GM20000 (cell line): ENCODE measurements around the gene PHACTR2.

ENCODE experiments used
- DNase-seq: peaks from one replicate; pipeline ENCODE4 v3.0.0; 2012; ENCODE audit warnings: low spot score
- TF ChIP-seq, protein P1 (sequence below): IDR thresholded peaks from 2 replicates; pipeline ENCODE4 v1.5.1; 2012; ENCODE audit warnings: mild to moderate bottlenecking, control low read depth; ENCODE audit errors: extremely low read depth, missing control alignments

PHACTR2 gene

GRCh38 chr6:143742955-143743255, 65.1 kb downstream of the PHACTR2 start:
- TF ChIP-seq, protein P1, sequence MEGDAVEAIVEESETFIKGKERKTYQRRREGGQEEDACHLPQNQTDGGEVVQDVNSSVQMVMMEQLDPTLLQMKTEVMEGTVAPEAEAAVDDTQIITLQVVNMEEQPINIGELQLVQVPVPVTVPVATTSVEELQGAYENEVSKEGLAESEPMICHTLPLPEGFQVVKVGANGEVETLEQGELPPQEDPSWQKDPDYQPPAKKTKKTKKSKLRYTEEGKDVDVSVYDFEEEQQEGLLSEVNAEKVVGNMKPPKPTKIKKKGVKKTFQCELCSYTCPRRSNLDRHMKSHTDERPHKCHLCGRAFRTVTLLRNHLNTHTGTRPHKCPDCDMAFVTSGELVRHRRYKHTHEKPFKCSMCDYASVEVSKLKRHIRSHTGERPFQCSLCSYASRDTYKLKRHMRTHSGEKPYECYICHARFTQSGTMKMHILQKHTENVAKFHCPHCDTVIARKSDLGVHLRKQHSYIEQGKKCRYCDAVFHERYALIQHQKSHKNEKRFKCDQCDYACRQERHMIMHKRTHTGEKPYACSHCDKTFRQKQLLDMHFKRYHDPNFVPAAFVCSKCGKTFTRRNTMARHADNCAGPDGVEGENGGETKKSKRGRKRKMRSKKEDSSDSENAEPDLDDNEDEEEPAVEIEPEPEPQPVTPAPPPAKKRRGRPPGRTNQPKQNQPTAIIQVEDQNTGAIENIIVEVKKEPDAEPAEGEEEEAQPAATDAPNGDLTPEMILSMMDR, result no peak
- DNase-seq, result no peak

- no peak for DNase-seq
- TF ChIP-seq, protein P1, result no peak
These were observed 65.8 kb downstream of the PHACTR2 start for GRCh38 chr6:143743301-143744166.

- TF ChIP-seq, protein P1, result no peak
- no peak for DNase-seq
These were observed 66.9 kb downstream of the PHACTR2 start for GRCh38 chr6:143744551-143745165.

- no peak for DNase-seq
- TF ChIP-seq, protein P1, result no peak
These were observed 67.7 kb downstream of the PHACTR2 start for GRCh38 chr6:143745166-143746133.

DNA sequence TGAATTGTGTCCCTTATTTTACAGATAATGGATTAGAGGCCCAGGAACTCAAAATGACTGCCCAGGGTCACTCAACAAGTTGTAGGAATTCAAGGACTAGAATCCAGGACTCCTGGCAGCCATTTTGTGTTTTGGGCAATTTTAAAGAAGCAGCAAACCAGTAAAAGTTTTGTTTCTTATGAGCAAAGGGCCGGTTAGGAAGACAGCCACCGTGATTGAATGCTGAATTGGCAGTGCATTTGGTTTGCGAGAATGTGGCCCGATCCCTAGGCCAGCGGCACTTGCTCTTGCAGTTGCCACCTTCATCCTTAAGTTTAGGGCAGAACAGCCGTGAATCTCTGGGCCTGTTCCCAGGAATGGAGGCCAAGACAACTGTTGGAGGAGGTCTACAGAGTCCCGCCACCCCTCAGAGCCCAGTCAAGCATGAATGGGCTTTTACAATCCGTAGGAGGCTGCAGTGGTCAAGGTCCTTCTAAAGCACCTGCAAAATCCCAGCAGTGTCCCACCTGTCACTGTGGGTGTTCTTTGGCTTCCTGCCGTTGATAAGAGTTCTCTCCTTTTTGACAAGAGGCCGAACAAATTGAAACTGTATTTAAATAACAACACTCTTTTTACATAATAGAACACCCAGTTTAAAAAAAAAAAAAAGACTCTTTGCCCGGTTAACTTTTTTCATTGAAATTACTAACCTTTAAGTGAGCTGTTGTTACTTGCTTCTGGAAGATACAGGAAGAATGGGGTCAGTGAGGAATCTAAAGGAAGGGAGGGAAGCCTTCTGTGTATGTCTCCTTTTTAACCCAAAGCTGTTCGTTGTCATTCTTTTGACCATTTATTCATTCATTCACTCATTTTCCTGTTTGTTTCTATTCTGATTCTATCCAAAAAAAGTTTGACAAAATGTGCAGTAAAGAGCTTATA, 68.7 kb downstream of the PHACTR2 start:
- DNase-seq, result no peak
- TF ChIP-seq, protein P1, result no peak

GRCh38 chr6:143747347-143747842, 69.6 kb downstream of the PHACTR2 start:
- DNase-seq, result no peak

More at GRCh38 chr6:143747347-143747842, 69.6 kb downstream of the PHACTR2 start:
- TF ChIP-seq, protein P1, result no peak
